GM12878 (cell line): ENCODE data around the gene CELA3B.
"Not testable (repeated sequence)": the region's sequence is repeated elsewhere in the genome, so short reads cannot be mapped to it uniquely, and the experiment has no call there.

Source experiments
- CBFB ChIP-seq: IDR thresholded peaks from 2 replicates; pipeline ENCODE4 v1.6.1; 2016; ENCODE audit warnings: antibody characterized with exemption, low read depth
- CTCF ChIP-seq, 3 experiments: IDR thresholded peaks in 2 of 3; conservative IDR thresholded peaks in 1 of 3; 2 replicates each; pipeline ENCODE4 v1.5.1; 2011; ENCODE audit warnings: low read depth in 3 of 3, low read length in 3 of 3, mild to moderate bottlenecking in 3 of 3, control low read depth in 2 of 3, moderate library complexity in 2 of 3, inconsistent platforms in 1 of 3, mixed read lengths in 1 of 3; ENCODE audit not compliant: control insufficient read depth in 2 of 3, insufficient read depth in 1 of 3; ENCODE audit errors: extremely low read depth in 1 of 3
- EP300 ChIP-seq, 2 experiments: fragments of 150-350 bp in 1 of 2; IDR thresholded peaks; 2 replicates each; pipeline ENCODE4 v1.6.1; 2011 to 2012; ENCODE audit warnings: low read depth in 2 of 2, low read length in 2 of 2, borderline replicate concordance in 1 of 2, improper control_type of control experiment in 1 of 2, inconsistent platforms in 1 of 2; ENCODE audit not compliant: control insufficient read depth in 1 of 2
- LARP7 ChIP-seq: fragments of 450-650 bp; IDR thresholded peaks from 2 replicates; pipeline ENCODE4 v1.6.1; 2017; ENCODE audit warnings: mild to moderate bottlenecking
- NR2C2 ChIP-seq: IDR thresholded peaks from 2 replicates; pipeline ENCODE4 v1.6.1; 2011; ENCODE audit warnings: borderline replicate concordance, low read depth; ENCODE audit not compliant: control insufficient read depth, insufficient read length
- POLR2A ChIP-seq: IDR thresholded peaks from 2 replicates; pipeline ENCODE4 v1.6.1; 2011; ENCODE audit warnings: low read depth, mild to moderate bottlenecking, low read length
- POLR2AphosphoS5 ChIP-seq: IDR thresholded peaks from 2 replicates; pipeline ENCODE4 v1.6.1; 2011; ENCODE audit warnings: mild to moderate bottlenecking, low read length, inconsistent platforms
- ZNF207 ChIP-seq: fragments of 450-650 bp; IDR thresholded peaks from 2 replicates; pipeline ENCODE4 v1.6.1; 2014; ENCODE audit warnings: antibody characterized with exemption, mild to moderate bottlenecking, borderline replicate concordance
- ZNF24 ChIP-seq: fragments of 450-650 bp; IDR thresholded peaks from 2 replicates; pipeline ENCODE4 v1.6.1; 2017; ENCODE audit warnings: antibody characterized with exemption, mild to moderate bottlenecking

GRCh38 chr1:21998624-21999294 lies 21.9 kb downstream of the CELA3B start:
- not testable (repeated sequence) for TF ChIP-seq EP300 (IDR thresholded peaks at IDR 0.05; ENCODE audit: borderline replicate concordance in 1 of 2, control insufficient read depth in 1 of 2, low read depth in 2 of 2, low read length in 2 of 2); ZNF24; POLR2AphosphoS5; CTCF (IDR thresholded peaks at IDR 0.05 in 2 of 3, conservative IDR thresholded peaks at IDR 0.05 in 1 of 3; ENCODE audit: control insufficient read depth in 2 of 3, extremely low read depth in 1 of 3, insufficient read depth in 1 of 3, low read depth in 3 of 3, low read length in 3 of 3); POLR2A; CBFB; LARP7; ZNF207; NR2C2
